Gastrocnemius medialis (tissue), 4 donors: Measurements from ENCODE around the gene SHH.

Experiments used
- CTCF ChIP-seq, 5 experiments: fragments of 450-650 bp in 3 of 5; fragments of 200-600 bp in 2 of 5; sonication (generic) in 2 of 5; IDR thresholded peaks in 4 of 5; conservative IDR thresholded peaks in 1 of 5; 1 replicate in 4 of 5; 2 replicates in 1 of 5; pipeline ENCODE4 v1.5.1; 2016 to 2019; ENCODE audit warnings: antibody characterized with exemption in 5 of 5, mild to moderate bottlenecking in 3 of 5, moderate library complexity in 3 of 5
- POLR2A ChIP-seq, 2 donors: fragments of 450-650 bp; IDR thresholded peaks; one replicate each; pipeline ENCODE4 v1.6.1; 2017; ENCODE audit warnings: antibody characterized with exemption in 2 of 2, mild to moderate bottlenecking in 2 of 2, moderate library complexity in 2 of 2

- TF ChIP-seq CTCF (IDR thresholded peaks at IDR 0.05 in 4 of 5, conservative IDR thresholded peaks at IDR 0.05 in 1 of 5): no peak
- no peak for TF ChIP-seq POLR2A (IDR thresholded peaks at IDR 0.05)
These were observed 24.2 kb upstream of the SHH start for GRCh38 chr7:155836216-155837125.
